ENCODE results near the gene RPS19BP1.
"Not testable (repeated sequence)": the region's sequence is repeated elsewhere in the genome, so short reads cannot be mapped to it uniquely, and the experiment has no call there.

RPS19BP1 gene

DNA sequence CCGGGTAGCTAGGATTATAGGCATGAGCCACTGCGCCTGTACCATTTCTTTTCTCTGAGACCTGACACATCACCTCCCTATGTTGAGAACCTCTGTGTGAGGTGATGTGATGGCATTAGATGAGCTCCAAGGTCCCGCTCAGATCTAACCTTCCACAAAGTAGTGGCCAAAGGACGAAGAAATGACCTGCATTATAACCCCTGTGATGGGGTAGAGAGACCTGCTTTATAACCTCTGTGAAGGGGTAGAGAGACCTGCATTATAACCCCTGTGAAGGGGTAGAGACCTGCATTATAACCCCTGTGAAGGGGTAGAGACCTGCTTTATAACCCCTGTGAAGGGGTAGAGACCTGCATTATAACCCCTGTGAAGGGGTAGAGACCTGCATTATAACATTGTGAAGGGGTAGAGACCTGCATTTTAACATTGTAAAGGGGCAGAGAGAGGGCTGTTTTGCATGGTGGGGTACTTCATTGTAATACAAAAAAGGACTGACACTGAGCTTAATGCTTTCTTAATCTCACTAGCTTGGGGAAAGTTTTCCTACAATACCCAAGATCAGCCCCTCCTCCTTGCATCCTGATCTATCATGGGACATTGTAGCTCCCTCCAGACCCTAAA is 21.9 kb downstream of the RPS19BP1 start:
- Histone ChIP-seq H3K4me1 (ENCODE audit: insufficient read depth, insufficient read length) (no peaks in the 10 kb centered on the region), H3K36me3 (ENCODE audit: insufficient read depth, insufficient read length, low read length) (peaks cover 83% of the 10 kb centered on the region), H3K9me3 (ENCODE audit: insufficient read depth, low read length) (no peaks in the 10 kb centered on the region), H3K9ac (ENCODE audit: insufficient read length, low read depth) (no peak overlapping the region), H3K4me3 (ENCODE audit: insufficient read length, low read depth) (no peak overlapping the region), H3K27me3 (ENCODE audit: insufficient read depth, insufficient read length) (peaks cover 79% of the 10 kb centered on the region)
- no peak for TF ChIP-seq SUZ12 (IDR thresholded peaks at IDR 0.05; ENCODE audit: extremely low read depth, insufficient read depth, insufficient read length)
- no peak for TF ChIP-seq YY1 (IDR thresholded peaks at IDR 0.05; ENCODE audit: insufficient read depth, insufficient read length)
- no peak for TF ChIP-seq ZNF274 (IDR thresholded peaks at IDR 0.05; ENCODE audit: low read depth, low read length)
- DNase-seq (ENCODE audit: low read depth, low spot score) = no peak

GRCh38 chr22:39508393-39508792 is 24.2 kb downstream of the RPS19BP1 start:
- Histone ChIP-seq H3K4me1 (ENCODE audit: insufficient read depth, insufficient read length) (no peaks in the 10 kb centered on the region), H3K4me3 (ENCODE audit: insufficient read length, low read depth) (no peak overlapping the region), H3K27me3 (ENCODE audit: insufficient read depth, insufficient read length) (peaks cover 84% of the 10 kb centered on the region), H3K9me3 (ENCODE audit: insufficient read depth, low read length) (no peaks in the 10 kb centered on the region), H3K9ac (ENCODE audit: insufficient read length, low read depth) (no peak overlapping the region), H3K36me3 (ENCODE audit: insufficient read depth, insufficient read length, low read length) (peaks cover 83% of the 10 kb centered on the region)
- no peak for DNase-seq (ENCODE audit: low read depth, low spot score)
- TF ChIP-seq YY1 (IDR thresholded peaks at IDR 0.05; ENCODE audit: insufficient read depth, insufficient read length) = no peak
- no peak for TF ChIP-seq ZNF274 (IDR thresholded peaks at IDR 0.05; ENCODE audit: low read depth, low read length)
- no peak for TF ChIP-seq SUZ12 (IDR thresholded peaks at IDR 0.05; ENCODE audit: extremely low read depth, insufficient read depth, insufficient read length)

GRCh38 chr22:39507021-39507420 is 25.5 kb downstream of the RPS19BP1 start:
- not testable (repeated sequence) for H3K4me1 ChIP-seq (ENCODE audit: insufficient read depth, insufficient read length); H3K9me3 ChIP-seq (ENCODE audit: insufficient read depth, low read length); H3K4me3 ChIP-seq (ENCODE audit: insufficient read length, low read depth); H3K9ac ChIP-seq (ENCODE audit: insufficient read length, low read depth); DNase-seq (ENCODE audit: low read depth, low spot score)
- peaks cover 82% of the 10 kb centered on the region for H3K27me3 ChIP-seq (ENCODE audit: insufficient read depth, insufficient read length)
- H3K36me3 ChIP-seq (ENCODE audit: insufficient read depth, insufficient read length, low read length) = peaks cover 80% of the 10 kb centered on the region

DNA sequence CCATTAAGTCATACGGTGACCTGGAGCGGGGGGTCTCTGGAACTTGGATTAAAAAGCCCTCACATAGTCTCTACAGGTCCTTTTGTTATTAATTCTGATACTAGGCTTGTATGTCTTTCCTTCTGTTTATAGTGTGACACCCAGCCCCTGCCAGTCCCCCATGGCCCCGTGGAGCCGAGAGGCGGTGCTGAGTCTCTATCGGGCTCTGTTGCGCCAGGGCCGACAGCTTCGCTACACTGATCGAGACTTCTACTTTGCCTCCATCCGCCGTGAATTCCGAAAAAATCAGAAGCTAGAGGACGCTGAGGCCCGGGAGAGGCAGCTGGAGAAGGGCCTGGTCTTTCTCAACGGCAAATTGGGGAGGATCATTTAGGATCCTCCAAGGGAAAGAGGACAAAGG is 28.5 kb downstream of the RPS19BP1 start:
- peaks cover 67% of the 10 kb centered on the region for H3K27me3 ChIP-seq (ENCODE audit: insufficient read depth, insufficient read length)
- no peak overlapping the region for H3K9ac ChIP-seq (ENCODE audit: insufficient read length, low read depth)
- peaks cover 53% of the 10 kb centered on the region for H3K36me3 ChIP-seq (ENCODE audit: insufficient read depth, insufficient read length, low read length)
- TF ChIP-seq SUZ12 (IDR thresholded peaks at IDR 0.05; ENCODE audit: extremely low read depth, insufficient read depth, insufficient read length) (no peak), ZNF274 (IDR thresholded peaks at IDR 0.05; ENCODE audit: low read depth, low read length) (no peak), YY1 (IDR thresholded peaks at IDR 0.05; ENCODE audit: insufficient read depth, insufficient read length) (no peak)
- H3K4me3 ChIP-seq (ENCODE audit: insufficient read length, low read depth) = no peak overlapping the region
- H3K4me1 ChIP-seq (ENCODE audit: insufficient read depth, insufficient read length) = peaks cover 5% of the 10 kb centered on the region
- DNase-seq (ENCODE audit: low read depth, low spot score) = no peak
- no peaks in the 10 kb centered on the region for H3K9me3 ChIP-seq (ENCODE audit: insufficient read depth, low read length)

DNA sequence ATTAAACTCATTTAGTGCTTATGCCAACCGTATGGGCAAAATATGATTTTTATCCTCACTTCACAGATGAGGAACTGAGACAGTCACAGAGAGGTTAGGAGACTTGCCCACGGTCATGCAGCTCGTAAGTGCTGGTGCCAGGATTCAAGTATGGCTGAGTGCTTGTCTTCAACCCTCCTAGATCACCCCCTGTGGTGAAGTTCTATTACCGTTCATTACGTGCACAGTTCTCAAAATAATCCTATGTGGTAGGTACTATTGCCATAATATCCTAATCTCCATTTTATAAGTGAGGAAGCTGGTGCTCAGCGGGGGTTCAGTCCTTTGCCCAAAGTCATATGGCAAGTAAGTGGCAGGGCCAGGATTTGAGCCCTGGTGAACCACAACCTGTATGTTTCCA is 28.9 kb downstream of the RPS19BP1 start:
- Histone ChIP-seq H3K9me3 (ENCODE audit: insufficient read depth, low read length) (no peaks in the 10 kb centered on the region), H3K4me3 (ENCODE audit: insufficient read length, low read depth) (no peak overlapping the region), H3K27me3 (ENCODE audit: insufficient read depth, insufficient read length) (peaks cover 63% of the 10 kb centered on the region), H3K36me3 (ENCODE audit: insufficient read depth, insufficient read length, low read length) (peaks cover 51% of the 10 kb centered on the region), H3K4me1 (ENCODE audit: insufficient read depth, insufficient read length) (peaks cover 5% of the 10 kb centered on the region), H3K9ac (ENCODE audit: insufficient read length, low read depth) (no peak overlapping the region)
- no peak for DNase-seq (ENCODE audit: low read depth, low spot score)
- no peak for TF ChIP-seq YY1 (IDR thresholded peaks at IDR 0.05; ENCODE audit: insufficient read depth, insufficient read length)
- TF ChIP-seq ZNF274 (IDR thresholded peaks at IDR 0.05; ENCODE audit: low read depth, low read length) = no peak
- TF ChIP-seq SUZ12 (IDR thresholded peaks at IDR 0.05; ENCODE audit: extremely low read depth, insufficient read depth, insufficient read length) = no peak

GRCh38 chr22:39502789-39503409 is 29.6 kb downstream of the RPS19BP1 start:
- TF ChIP-seq YY1 (IDR thresholded peaks at IDR 0.05; ENCODE audit: insufficient read depth, insufficient read length) (no peak), ZNF274 (IDR thresholded peaks at IDR 0.05; ENCODE audit: low read depth, low read length) (no peak), SUZ12 (IDR thresholded peaks at IDR 0.05; ENCODE audit: extremely low read depth, insufficient read depth, insufficient read length) (no peak)
- H3K27me3 ChIP-seq (ENCODE audit: insufficient read depth, insufficient read length) = peaks cover 61% of the 10 kb centered on the region

GRCh38 chr22:39502109-39502788 is 30.3 kb downstream of the RPS19BP1 start, which contains the start of gene MIEF1:
TSS of gene MIEF1 (plus strand) at chr22:39502290. CDS start at chr22:39511295, 9,005 bp downstream.
- Histone ChIP-seq H3K4me1 (ENCODE audit: insufficient read depth, insufficient read length) (peaks cover 5% of the 10 kb centered on the region), H3K9ac (ENCODE audit: insufficient read length, low read depth) (peak within 1 kb of the TSS; percentile 94), H3K27me3 (ENCODE audit: insufficient read depth, insufficient read length) (peaks cover 58% of the 10 kb centered on the region), H3K9me3 (ENCODE audit: insufficient read depth, low read length) (no peaks in the 10 kb centered on the region), H3K36me3 (ENCODE audit: insufficient read depth, insufficient read length, low read length) (peaks cover 42% of the 10 kb centered on the region), H3K4me3 (ENCODE audit: insufficient read length, low read depth) (peak within 1 kb of the TSS; percentile 69)
- DNase-seq (ENCODE audit: low read depth, low spot score) = peak; percentile 89
- no peak for TF ChIP-seq ZNF274 (IDR thresholded peaks at IDR 0.05; ENCODE audit: low read depth, low read length)
- no peak for TF ChIP-seq SUZ12 (IDR thresholded peaks at IDR 0.05; ENCODE audit: extremely low read depth, insufficient read depth, insufficient read length)
- peak; percentile 57 for TF ChIP-seq YY1 (IDR thresholded peaks at IDR 0.05; ENCODE audit: insufficient read depth, insufficient read length)

More at GRCh38 chr22:39502789-39503409, 29.6 kb downstream of the RPS19BP1 start:
- DNase-seq (ENCODE audit: low read depth, low spot score) = no peak
- H3K9me3 ChIP-seq (ENCODE audit: insufficient read depth, low read length) = no peaks in the 10 kb centered on the region
- peaks cover 5% of the 10 kb centered on the region for H3K4me1 ChIP-seq (ENCODE audit: insufficient read depth, insufficient read length)
- H3K9ac ChIP-seq (ENCODE audit: insufficient read length, low read depth) = peak overlapping the region; percentile 94
- H3K36me3 ChIP-seq (ENCODE audit: insufficient read depth, insufficient read length, low read length) = peaks cover 45% of the 10 kb centered on the region
- peak overlapping the region; percentile 69 for H3K4me3 ChIP-seq (ENCODE audit: insufficient read length, low read depth)
